HG03575 (cell line): ENCODE results near the gene SHISAL1.

ENCODE experiments used
- ATAC-seq: cut with Tn5 transposase; IDR thresholded peaks from one replicate; pipeline ENCODE4 v1.9.1; 2021; ENCODE audit not compliant: unreplicated experiment, insufficient number of reproducible peaks, low FRiP score; ENCODE audit errors: extremely low read depth

SHISAL1 gene

GRCh38 chr22:44288913-44289312, 23.8 kb downstream of the SHISAL1 start:
- ATAC-seq: no peak

- ATAC-seq: no peak
These were observed 25.0 kb downstream of the SHISAL1 start for GRCh38 chr22:44287741-44288140.

DNA sequence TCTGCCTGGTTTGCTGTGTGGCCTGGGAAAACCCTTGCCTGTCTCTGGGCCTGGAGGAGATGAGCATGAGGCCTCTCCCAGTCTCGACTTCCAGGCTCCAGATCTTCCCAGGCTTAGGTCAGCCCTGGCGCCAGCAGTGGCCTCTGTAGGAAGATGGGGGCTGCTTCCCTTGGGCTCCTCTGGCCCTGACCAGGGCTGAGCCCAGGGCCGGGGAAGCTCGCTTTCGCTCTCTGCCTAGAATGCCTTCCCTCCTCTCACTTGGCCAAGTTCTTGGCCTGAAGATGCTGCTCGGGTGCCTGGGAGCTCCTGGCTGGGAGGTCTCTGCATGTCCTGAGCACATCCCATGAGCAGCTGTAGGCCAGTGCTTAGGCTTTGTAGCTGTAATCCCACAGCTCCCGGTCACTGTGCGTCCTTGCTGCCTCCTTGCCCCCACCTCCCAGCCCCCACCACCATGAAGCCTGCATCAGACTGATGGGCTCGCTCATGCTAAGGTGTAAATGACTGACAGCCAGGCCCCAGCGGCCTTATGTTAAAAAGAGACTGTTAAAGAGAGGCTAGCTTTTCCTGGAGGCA, 25.5 kb downstream of the SHISAL1 start:
- ATAC-seq: no peak

- ATAC-seq: no peak
These were observed 26.1 kb downstream of the SHISAL1 start for GRCh38 chr22:44286646-44287045.

- no peak for ATAC-seq
These were observed 28.0 kb downstream of the SHISAL1 start for GRCh38 chr22:44284711-44285110.

DNA sequence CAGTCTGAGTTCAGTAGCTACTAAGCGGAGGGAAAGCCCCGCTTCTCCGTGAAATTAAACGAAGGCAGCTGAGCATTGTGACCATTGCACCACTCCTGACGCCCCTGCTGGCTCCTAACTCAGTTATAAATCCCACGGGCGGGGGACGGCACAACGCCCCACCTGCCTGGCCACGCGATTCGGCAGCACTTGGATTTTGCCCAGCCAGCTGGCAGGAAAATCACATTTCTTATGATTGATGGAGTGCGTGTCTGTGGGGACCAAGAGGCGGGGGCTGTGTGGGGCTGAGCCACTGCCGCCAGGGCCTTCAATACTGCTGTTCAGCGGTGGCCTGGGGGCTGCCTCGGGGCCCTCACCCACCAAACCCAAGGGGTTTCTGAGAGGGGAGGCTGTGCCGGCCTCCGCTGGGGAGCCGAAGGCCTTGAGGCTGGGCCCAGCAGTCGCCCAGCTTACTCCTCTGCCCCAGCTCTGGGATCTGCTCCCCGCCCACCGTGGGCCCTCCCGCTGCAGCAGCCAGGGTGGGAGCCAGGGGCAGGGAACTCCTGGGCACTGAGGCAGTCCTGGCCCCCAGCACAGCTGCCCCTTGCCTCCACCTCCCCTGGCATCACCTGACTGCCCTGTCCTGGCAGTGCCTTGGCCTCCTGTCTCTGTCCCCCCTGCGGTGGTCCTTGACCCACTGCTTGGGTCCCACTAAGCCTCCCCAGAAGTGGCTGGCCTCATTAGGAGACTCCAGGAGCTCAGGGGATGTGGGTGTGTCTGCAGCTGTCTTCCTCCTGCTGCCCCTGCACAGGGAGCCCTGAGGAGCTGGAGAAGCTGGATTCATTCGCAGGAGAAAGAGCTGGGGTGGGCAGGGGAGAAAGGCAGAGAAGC, 30.7 kb downstream of the SHISAL1 start:
- ATAC-seq: no peak

- no peak for ATAC-seq
These were observed 32.0 kb downstream of the SHISAL1 start for GRCh38 chr22:44280665-44281188.

DNA sequence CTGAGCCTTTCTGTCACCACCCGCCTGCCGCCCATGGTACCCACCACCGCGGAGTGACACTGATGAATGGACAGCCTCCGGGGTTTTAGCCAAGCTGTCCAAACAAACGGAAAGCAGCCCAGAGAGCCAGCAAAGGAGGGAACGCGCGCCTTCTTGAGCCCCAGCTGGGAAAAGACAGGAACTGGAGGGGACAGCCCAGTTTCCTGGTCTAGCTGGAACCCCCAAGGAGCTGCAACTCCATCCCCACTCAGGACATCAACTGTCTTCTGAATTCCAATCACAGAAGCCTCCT, 33.7 kb downstream of the SHISAL1 start:
- no peak for ATAC-seq

GRCh38 chr22:44278243-44279068, 34.3 kb downstream of the SHISAL1 start:
- no peak for ATAC-seq

GRCh38 chr22:44277386-44278135, 35.2 kb downstream of the SHISAL1 start:
- ATAC-seq: no peak

DNA sequence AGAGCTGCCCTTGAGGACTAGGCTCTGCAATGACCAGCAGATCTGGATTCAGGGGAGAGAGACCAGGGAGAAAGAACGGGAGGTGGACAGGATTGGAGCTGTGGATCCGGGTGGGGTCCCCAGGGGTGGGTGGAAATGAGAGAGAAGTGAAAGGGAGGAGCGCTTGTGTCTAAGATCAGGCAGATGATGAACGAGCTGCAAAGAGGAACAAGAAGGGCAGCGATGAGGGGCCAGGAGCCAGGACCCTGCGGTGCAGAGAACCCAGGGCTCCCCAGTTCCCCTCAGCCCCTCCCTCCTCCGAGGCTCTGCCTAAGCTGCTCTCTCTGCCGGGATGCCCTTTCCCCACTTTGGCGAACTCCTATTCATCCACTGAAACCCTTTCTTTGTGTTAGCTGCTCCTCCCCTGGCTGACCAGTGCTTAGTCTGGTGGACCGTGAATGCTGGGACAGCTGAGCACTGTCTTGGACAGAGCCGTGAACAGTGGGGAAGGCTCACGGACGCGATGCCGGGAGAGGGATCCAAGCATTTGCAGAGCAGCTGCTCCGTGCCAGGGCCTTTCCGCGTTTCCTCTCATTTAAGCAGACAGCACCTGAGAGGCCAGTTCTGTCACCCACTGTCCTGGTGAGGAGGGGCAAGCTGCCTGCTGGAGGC, 35.9 kb downstream of the SHISAL1 start:
- ATAC-seq: no peak

DNA sequence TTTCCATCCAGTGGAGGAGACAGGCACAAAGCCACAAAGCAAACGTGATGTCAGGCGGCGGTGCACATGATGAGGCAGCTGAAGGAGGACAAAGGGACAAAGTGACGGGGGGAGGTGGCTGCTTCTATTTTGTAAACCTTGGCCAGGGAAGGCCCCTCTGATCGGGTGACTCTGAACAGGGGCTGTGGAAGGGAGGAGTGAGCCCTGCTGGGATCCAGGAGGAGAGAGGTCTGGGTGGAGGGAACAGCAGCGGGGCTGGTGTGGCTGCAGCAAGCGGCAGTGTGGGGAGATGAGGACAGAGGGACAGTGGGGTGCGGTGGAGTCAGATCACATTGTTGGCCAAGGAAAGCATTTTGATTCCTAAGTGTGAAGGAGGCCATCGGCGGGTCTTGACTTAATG, 36.7 kb downstream of the SHISAL1 start:
- no peak for ATAC-seq

GRCh38 chr22:44275631-44275995, 37.1 kb downstream of the SHISAL1 start:
- ATAC-seq: no peak

- no peak for ATAC-seq
These were observed 37.7 kb downstream of the SHISAL1 start for GRCh38 chr22:44274918-44275630.

DNA sequence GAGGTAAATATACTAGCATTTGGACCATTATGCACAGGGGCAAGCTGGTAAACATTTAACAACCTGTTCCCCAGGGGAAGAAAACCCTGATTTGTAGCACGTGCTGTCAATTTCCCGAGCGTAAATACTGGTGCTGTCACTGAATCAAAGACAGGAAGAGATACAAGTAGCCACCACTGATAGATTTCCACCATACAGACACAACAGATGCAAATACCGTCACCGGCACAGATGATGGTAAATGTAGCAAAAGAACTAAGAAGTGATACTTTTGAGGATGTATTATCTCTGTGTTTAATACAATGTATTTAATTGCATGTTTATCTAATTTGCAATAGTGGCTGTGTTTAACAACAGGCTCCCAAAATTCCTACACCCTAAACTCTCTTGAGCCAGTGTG, 39.6 kb downstream of the SHISAL1 start:
- ATAC-seq: no peak

DNA sequence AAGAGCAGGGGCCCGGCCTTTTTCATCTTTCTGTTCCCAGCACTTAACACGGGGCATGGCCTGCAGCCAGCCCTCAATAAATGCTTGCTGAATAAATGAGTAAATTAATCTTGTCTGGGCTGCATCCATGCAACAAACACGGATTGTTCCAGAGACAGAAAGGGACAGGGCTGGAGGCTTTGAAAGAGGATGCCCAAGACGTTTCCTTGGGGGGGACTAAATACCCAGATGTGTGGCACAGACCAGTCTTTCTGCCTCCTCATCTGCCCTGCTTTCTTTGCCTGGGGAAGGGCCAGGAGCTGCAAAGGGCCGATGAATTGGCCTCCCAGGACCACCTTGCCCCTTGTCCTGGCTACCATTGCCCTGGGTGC, 40.4 kb downstream of the SHISAL1 start:
- ATAC-seq: no peak

GRCh38 chr22:44271732-44272400, 40.9 kb downstream of the SHISAL1 start:
- ATAC-seq: no peak

DNA sequence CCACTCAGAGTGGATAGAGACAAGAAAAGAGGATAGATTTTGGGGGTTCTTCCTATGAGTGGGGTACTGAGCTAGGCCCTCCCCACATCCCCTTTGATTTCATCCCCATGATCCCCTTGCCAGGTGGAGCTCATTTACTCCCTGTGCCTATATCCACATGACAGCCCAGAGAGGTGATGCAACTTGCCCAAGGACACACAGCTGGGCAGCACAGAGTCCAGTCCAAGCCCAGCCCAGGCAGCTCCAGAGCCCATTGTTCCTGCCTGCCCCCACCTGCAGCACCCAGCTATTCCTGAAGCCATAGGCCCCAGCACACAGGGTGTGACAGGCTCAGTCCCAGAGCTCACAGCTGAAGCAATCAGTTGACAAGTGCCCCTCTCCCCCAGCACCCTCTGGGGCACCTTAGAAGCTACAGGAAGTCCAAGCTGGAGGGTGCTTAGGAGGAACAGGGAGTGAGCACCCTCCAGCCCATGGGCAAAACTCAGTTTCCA, 41.7 kb downstream of the SHISAL1 start:
- no peak for ATAC-seq
